Measurements from ENCODE around the gene TBCK. TPM values are rescaled to one million over a fixed set of nuclear protein-coding genes. Genes with fewer than 3 reads are reported as not detected.

TBCK gene
- total and polyA plus RNA-seq, 3 donors from 2014 or later, result 17.7 to 67.1 (median 66.3) TPM

GRCh38 chr4:106344647-106344970 lies 28.6 kb upstream of the TBCK start:
- no peak overlapping the region for H3K4me3 ChIP-seq
- intact Hi-C loops (cut with DNase I; ENCODE audit: low total_unique reads), result no loop called here
- H3K36me3 ChIP-seq (ENCODE audit: low read depth, missing control alignments), result no peaks in the 10 kb centered on the region
- 71 to 76% methylated on average over 1 of the region's 1 CpG for WGBS, 2 donors
- TF ChIP-seq, protein P1, sequence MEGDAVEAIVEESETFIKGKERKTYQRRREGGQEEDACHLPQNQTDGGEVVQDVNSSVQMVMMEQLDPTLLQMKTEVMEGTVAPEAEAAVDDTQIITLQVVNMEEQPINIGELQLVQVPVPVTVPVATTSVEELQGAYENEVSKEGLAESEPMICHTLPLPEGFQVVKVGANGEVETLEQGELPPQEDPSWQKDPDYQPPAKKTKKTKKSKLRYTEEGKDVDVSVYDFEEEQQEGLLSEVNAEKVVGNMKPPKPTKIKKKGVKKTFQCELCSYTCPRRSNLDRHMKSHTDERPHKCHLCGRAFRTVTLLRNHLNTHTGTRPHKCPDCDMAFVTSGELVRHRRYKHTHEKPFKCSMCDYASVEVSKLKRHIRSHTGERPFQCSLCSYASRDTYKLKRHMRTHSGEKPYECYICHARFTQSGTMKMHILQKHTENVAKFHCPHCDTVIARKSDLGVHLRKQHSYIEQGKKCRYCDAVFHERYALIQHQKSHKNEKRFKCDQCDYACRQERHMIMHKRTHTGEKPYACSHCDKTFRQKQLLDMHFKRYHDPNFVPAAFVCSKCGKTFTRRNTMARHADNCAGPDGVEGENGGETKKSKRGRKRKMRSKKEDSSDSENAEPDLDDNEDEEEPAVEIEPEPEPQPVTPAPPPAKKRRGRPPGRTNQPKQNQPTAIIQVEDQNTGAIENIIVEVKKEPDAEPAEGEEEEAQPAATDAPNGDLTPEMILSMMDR (IDR thresholded peaks at IDR 0.05), result no peak
- TF ChIP-seq POLR2A (IDR thresholded peaks at IDR 0.05), result no peak
- H3K27me3 ChIP-seq, result no peaks in the 10 kb centered on the region
- no peaks in the 10 kb centered on the region for H3K4me1 ChIP-seq
- DNase-seq, result no peak
- H3K9me3 ChIP-seq, result no peaks in the 10 kb centered on the region
- no peak overlapping the region for H3K27ac ChIP-seq

DNA sequence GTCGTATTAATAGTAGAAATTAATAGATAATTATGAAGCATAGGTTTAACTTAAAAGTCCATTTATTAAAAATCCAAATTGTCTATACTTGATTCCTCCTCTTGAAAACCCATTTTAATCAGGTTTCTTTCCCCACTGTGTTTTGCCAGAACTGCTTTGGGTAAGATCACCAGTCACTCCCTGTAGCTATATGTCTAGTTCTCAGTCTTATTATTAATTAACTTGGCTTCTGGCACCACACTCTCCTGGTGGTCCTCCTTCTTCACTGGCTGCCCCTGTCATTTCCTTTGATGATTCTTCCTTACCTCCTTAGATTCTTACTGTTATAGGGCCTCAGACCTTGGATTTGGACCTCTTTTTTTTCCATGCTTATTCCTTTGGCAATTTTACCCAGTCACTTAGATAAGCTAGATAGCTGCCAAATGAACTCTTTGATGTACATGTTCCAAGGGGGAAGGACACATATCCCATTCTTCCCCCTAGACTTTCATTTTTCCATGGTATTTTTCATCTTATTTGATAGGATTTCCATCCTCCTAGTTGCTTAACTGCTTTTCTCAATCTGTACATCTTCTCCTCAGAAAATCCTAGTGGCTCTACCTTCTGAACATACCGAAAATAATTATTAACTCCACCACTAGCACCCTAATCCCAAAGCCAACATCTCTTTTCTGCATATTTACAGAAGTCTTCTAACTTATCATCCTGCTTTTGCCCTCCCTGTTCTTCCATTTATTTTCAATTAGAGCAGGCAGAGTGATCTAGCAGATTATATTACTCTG lies 28.0 kb upstream of the TBCK start:
- no peaks in the 10 kb centered on the region for H3K4me1 ChIP-seq
- no peaks in the 10 kb centered on the region for H3K9me3 ChIP-seq
- no peaks in the 10 kb centered on the region for H3K36me3 ChIP-seq (ENCODE audit: low read depth, missing control alignments)
- TF ChIP-seq, protein P1 (IDR thresholded peaks at IDR 0.05), result no peak
- TF ChIP-seq POLR2A (IDR thresholded peaks at IDR 0.05), result no peak
- WGBS, 2 donors, result 91 to 95% methylated on average over 2 of the region's 2 CpGs
- H3K27me3 ChIP-seq, result no peaks in the 10 kb centered on the region
- H3K4me3 ChIP-seq, result no peak overlapping the region
- no peak for DNase-seq
- intact Hi-C loops (cut with DNase I; ENCODE audit: low total_unique reads), result no loop called here
- H3K27ac ChIP-seq, result no peak overlapping the region

- H3K4me3 ChIP-seq, result no peak overlapping the region
- DNase-seq, result no peak
- no peaks in the 10 kb centered on the region for H3K36me3 ChIP-seq (ENCODE audit: low read depth, missing control alignments)
- TF ChIP-seq, protein P1 (IDR thresholded peaks at IDR 0.05), result no peak
- TF ChIP-seq POLR2A (IDR thresholded peaks at IDR 0.05), result no peak
- no peaks in the 10 kb centered on the region for H3K9me3 ChIP-seq
- no peaks in the 10 kb centered on the region for H3K27me3 ChIP-seq
- H3K4me1 ChIP-seq, result no peaks in the 10 kb centered on the region
- 85 to 100% methylated on average over 1 of the region's 1 CpG for WGBS, 2 donors
- intact Hi-C loops (cut with DNase I; ENCODE audit: low total_unique reads), result no loop called here
- H3K27ac ChIP-seq, result no peak overlapping the region
These were observed 24.8 kb upstream of the TBCK start for GRCh38 chr4:106340774-106341173.

- 95 to 96% methylated on average over 4 of the region's 4 CpGs for WGBS, 2 donors
- DNase-seq, result no peak
- no peaks in the 10 kb centered on the region for H3K36me3 ChIP-seq (ENCODE audit: low read depth, missing control alignments)
These were observed 23.4 kb upstream of the TBCK start for GRCh38 chr4:106339431-106339830.

More at GRCh38 chr4:106339431-106339830, 23.4 kb upstream of the TBCK start:
- Histone ChIP-seq H3K27ac (no peak overlapping the region), H3K9me3 (no peaks in the 10 kb centered on the region), H3K27me3 (no peaks in the 10 kb centered on the region), H3K4me3 (no peak overlapping the region), H3K4me1 (no peaks in the 10 kb centered on the region)
- intact Hi-C loops (cut with DNase I; ENCODE audit: low total_unique reads), result no loop called here
- TF ChIP-seq POLR2A (IDR thresholded peaks at IDR 0.05), result no peak
- TF ChIP-seq, protein P1 (IDR thresholded peaks at IDR 0.05), result no peak
